Sigmoid colon (tissue), 4 donors: ENCODE data around the gene RPS8.

Source experiments
- CTCF ChIP-seq, 4 experiments: fragments of 450-650 bp in 3 of 4; fragments of 200-600 bp in 1 of 4; IDR thresholded peaks; one replicate each; pipeline ENCODE4 v1.5.1; 2016 to 2019; ENCODE audit warnings: antibody characterized with exemption in 4 of 4, mild to moderate bottlenecking in 3 of 4, moderate library complexity in 2 of 4
- EP300 ChIP-seq, 4 donors: sonication (generic); formaldehyde crosslinking; IDR thresholded peaks; one replicate each; pipeline ENCODE4 v1.6.1; 2017; ENCODE audit warnings: antibody characterized with exemption in 4 of 4
- POLR2AphosphoS5 ChIP-seq, 4 donors: sonication (generic); formaldehyde crosslinking; IDR thresholded peaks; one replicate each; pipeline ENCODE4 v1.6.1; 2017; ENCODE audit warnings: antibody characterized with exemption in 4 of 4

GRCh38 chr1:44798481-44799365 lies 23.4 kb downstream of the RPS8 start:
- TF ChIP-seq CTCF (IDR thresholded peaks at IDR 0.05): no peak
- no peak for TF ChIP-seq POLR2AphosphoS5 (IDR thresholded peaks at IDR 0.05)
- TF ChIP-seq EP300 (IDR thresholded peaks at IDR 0.05): no peak
